22Rv1 (cell line): ENCODE results near the gene OST4.

ENCODE experiments used
- ZFX ChIP-seq: fragments of 450-650 bp; IDR thresholded peaks from 2 replicates; pipeline ENCODE4 v1.6.1; 2017; ENCODE audit warnings: antibody characterized with exemption, borderline replicate concordance
- TF ChIP-seq, protein P1 (sequence below): fragments of 450-650 bp; IDR thresholded peaks from 2 replicates; pipeline ENCODE4 v1.5.1; 2017; ENCODE audit warnings: mild to moderate bottlenecking

DNA sequence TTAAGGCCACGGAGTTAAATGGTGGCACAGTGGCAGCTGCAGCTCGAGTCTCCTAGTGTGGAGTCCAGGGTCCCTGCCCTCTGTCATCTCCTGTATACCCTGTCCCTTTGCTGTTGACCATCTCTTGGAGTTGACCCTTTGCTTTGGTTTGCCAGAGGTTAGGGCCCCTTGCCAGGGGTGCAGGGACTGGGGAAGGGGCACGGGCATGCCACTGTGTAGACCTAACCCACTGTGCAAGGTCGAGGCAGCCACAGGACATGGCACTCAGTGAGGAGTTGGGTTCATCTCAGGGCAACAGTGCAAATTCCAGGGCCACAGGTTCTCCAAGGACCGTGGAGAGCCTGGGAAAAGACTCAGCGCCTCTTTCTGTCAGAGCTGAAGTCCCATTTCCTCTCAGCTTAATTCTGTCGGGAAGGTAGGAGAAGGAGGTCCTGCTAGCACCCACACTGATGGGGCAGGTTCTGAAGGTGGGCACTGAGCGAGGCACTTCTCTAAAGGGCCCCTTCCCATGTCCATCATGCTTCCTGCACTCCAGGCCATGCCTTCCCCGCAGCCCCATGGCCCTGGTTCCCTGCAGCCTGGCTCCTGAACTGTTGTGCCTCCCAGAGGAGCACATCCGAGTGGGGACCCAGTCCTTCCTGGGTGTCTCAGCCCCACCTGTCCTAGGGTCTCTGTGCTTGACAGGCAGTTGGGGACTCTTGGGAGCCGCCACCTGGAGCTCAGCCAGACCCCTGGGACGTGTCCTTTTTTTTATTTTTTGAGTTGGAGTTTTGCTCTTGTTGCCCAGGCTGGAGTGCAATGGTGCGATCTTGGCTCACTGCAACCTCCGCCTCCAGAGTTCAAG, 17.9 kb upstream of the OST4 start:
- TF ChIP-seq, protein P1, sequence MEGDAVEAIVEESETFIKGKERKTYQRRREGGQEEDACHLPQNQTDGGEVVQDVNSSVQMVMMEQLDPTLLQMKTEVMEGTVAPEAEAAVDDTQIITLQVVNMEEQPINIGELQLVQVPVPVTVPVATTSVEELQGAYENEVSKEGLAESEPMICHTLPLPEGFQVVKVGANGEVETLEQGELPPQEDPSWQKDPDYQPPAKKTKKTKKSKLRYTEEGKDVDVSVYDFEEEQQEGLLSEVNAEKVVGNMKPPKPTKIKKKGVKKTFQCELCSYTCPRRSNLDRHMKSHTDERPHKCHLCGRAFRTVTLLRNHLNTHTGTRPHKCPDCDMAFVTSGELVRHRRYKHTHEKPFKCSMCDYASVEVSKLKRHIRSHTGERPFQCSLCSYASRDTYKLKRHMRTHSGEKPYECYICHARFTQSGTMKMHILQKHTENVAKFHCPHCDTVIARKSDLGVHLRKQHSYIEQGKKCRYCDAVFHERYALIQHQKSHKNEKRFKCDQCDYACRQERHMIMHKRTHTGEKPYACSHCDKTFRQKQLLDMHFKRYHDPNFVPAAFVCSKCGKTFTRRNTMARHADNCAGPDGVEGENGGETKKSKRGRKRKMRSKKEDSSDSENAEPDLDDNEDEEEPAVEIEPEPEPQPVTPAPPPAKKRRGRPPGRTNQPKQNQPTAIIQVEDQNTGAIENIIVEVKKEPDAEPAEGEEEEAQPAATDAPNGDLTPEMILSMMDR, result no peak
- TF ChIP-seq ZFX, result no peak
